Nephron (organoid): ENCODE results near the gene TRIM46.
A peak's percentile ranks its signal among the peaks of the same experiment; 100 is the strongest.

Experiments used
- H3K27ac Mint-ChIP-seq, 3 experiments: 2 replicates each; pipeline ENCODE4 v1.8.0; 2020; ENCODE audit warnings: mixed read lengths in 3 of 3, mild to moderate bottlenecking in 2 of 3, moderate library complexity in 1 of 3
- H3K27me3 Mint-ChIP-seq: 2 replicates; pipeline ENCODE4 v1.8.0; 2021; ENCODE audit warnings: low read depth, mild to moderate bottlenecking, moderate library complexity, mixed read lengths
- H3K36me3 Mint-ChIP-seq: 2 replicates; pipeline ENCODE4 v1.8.0; 2020; ENCODE audit warnings: low read depth, mixed read lengths
- H3K4me1 Mint-ChIP-seq: 2 replicates; pipeline ENCODE4 v1.8.0; 2020; ENCODE audit warnings: mixed read lengths
- H3K4me3 Mint-ChIP-seq, 3 experiments: 2 replicates each; pipeline ENCODE4 v1.8.0; 2020; ENCODE audit warnings: mild to moderate bottlenecking in 3 of 3, mixed read lengths in 3 of 3, moderate library complexity in 2 of 3
- H3K9me3 Mint-ChIP-seq: 2 replicates; pipeline ENCODE4 v1.8.0; 2020; ENCODE audit warnings: mixed read lengths
- TF ChIP-seq, protein P1 (sequence below), 3 experiments: fragments of 200-600 bp; sonication (generic); IDR thresholded peaks; one replicate each; pipeline ENCODE4 v1.5.0; 2021; ENCODE audit warnings: antibody characterized with exemption in 3 of 3; ENCODE audit not compliant: unreplicated experiment in 3 of 3

TRIM46 gene

DNA sequence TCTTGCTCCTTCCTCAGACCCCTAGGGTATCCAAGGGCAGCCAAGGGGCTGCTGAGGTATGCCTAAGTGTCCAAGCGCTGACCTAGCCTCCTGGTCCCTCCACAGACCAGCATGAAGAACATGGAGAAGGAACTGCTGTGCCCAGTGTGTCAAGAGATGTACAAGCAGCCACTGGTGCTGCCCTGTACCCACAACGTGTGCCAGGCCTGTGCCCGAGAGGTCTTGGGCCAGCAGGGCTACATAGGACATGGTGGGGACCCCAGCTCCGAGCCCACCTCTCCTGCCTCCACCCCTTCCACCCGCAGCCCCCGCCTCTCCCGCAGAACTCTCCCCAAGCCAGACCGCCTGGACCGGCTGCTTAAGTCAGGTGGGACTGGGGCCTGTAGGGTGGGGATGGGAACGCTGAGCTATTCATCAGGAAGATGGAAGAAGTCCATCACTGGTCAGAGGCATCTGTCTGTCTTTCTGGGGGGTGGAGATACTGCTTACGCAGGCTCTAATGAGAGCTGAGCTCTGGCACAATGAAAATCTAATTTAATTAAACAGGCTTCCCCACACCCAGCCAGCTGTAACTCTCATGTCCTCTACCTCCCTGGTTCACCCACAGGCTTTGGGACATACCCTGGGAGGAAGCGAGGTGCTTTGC, 1.8 kb downstream of the TRIM46 start:
- Mint-ChIP-seq H3K27ac (peak overlapping the region in 1 of 3 experiments; percentile 59), H3K27me3 (peaks cover 13% of the 10 kb centered on the region), H3K9me3 (no peaks in the 10 kb centered on the region), H3K4me3 (peak overlapping the region; percentile 78 to 98 (median 91)), H3K36me3 (peaks cover 6% of the 10 kb centered on the region), H3K4me1 (peaks cover 25% of the 10 kb centered on the region)
- TF ChIP-seq, protein P1, sequence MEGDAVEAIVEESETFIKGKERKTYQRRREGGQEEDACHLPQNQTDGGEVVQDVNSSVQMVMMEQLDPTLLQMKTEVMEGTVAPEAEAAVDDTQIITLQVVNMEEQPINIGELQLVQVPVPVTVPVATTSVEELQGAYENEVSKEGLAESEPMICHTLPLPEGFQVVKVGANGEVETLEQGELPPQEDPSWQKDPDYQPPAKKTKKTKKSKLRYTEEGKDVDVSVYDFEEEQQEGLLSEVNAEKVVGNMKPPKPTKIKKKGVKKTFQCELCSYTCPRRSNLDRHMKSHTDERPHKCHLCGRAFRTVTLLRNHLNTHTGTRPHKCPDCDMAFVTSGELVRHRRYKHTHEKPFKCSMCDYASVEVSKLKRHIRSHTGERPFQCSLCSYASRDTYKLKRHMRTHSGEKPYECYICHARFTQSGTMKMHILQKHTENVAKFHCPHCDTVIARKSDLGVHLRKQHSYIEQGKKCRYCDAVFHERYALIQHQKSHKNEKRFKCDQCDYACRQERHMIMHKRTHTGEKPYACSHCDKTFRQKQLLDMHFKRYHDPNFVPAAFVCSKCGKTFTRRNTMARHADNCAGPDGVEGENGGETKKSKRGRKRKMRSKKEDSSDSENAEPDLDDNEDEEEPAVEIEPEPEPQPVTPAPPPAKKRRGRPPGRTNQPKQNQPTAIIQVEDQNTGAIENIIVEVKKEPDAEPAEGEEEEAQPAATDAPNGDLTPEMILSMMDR (IDR thresholded peaks at IDR 0.05; ENCODE audit: unreplicated experiment in 3 of 3), result no peak

DNA sequence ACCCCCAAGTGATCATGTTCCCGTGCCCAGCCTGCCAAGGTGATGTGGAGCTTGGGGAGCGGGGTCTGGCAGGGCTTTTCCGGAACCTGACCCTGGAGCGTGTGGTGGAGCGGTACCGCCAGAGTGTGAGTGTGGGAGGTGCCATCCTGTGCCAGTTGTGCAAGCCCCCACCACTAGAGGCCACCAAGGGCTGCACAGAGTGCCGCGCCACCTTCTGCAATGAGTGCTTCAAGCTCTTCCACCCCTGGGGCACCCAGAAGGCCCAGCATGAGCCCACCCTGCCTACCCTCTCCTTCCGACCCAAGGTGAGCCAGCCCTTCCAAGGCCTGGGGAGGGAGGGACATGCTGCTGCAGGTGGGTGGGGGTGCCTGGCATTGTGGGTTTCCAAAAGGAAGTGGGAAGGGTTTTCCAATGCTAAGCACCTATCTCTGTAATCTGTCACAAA, 2.3 kb downstream of the TRIM46 start:
- Mint-ChIP-seq H3K36me3 (peaks cover 4% of the 10 kb centered on the region), H3K27ac (peak overlapping the region in 2 of 3 experiments; percentile 4 to 20), H3K4me1 (peaks cover 25% of the 10 kb centered on the region), H3K9me3 (no peaks in the 10 kb centered on the region), H3K4me3 (peak overlapping the region; percentile 62 to 74 (median 62)), H3K27me3 (peaks cover 13% of the 10 kb centered on the region)
- TF ChIP-seq, protein P1 (IDR thresholded peaks at IDR 0.05; ENCODE audit: unreplicated experiment in 3 of 3), result no peak

DNA sequence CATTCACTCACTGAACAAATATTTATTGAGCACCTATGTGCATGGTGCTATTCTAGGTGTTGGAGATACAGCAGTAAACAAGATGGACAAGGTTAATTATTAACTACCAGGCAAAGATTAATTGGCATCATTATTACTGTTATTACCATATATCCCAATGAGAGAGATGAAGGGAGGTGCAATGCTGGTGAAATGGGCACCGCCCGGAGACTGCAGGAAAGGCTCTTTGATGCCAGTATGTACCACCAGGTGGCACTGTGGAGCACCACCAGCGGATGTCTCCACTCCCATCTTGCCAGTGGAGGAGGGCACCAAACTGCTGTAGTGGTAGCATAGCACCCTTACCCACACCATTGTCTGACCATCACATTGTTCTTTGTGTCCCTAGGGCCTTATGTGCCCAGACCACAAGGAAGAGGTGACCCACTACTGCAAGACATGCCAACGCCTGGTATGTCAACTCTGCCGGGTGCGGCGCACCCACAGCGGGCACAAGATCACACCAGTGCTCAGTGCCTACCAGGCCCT, 3.0 kb downstream of the TRIM46 start:
- TF ChIP-seq, protein P1 (IDR thresholded peaks at IDR 0.05; ENCODE audit: unreplicated experiment in 3 of 3), result peak; percentile 87 to 91 (median 88)
- Mint-ChIP-seq H3K27ac (peak overlapping the region in 2 of 3 experiments; percentile 4 to 20), H3K27me3 (peaks cover 13% of the 10 kb centered on the region), H3K9me3 (no peaks in the 10 kb centered on the region), H3K4me1 (peaks cover 25% of the 10 kb centered on the region), H3K36me3 (peaks cover 4% of the 10 kb centered on the region), H3K4me3 (peak overlapping the region; percentile 62 to 74 (median 62))

DNA sequence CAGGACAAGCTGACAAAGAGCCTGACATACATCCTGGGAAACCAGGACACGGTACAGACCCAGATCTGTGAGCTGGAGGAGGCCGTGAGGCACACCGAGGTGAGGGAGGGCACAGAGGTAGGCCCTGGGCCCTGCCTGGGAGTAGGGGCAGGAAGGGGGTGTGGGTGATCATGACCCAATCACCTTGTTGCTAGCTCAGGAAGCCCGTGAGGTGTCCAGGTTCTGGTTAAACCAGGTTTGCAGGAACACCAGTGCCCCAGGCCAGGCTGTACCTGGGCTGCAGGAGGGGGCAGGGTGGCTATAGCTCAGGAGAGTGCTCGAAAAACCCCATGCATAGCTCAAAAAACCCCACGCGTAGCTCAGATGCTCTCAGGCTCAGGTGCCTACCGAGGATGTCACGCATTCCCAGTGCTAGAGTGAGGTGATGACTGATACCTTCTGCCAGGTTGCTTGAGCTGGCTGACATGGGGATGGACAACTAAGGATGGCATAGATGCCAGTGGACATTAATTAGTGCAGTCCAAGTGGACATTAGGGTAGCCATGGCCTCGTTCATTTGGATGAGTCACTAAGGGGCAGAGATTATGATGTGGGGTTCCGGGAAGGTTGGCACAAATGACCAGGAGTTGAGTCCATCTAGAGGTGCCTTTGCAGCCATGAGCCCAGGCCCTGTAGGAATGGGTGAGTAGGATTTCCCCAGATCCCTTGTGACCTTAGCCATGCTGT, 3.7 kb downstream of the TRIM46 start:
- H3K4me1 Mint-ChIP-seq, result peaks cover 19% of the 10 kb centered on the region
- no peak overlapping the region for H3K27ac Mint-ChIP-seq
- no peaks in the 10 kb centered on the region for H3K9me3 Mint-ChIP-seq
- H3K4me3 Mint-ChIP-seq, result no peak overlapping the region
- peaks cover 4% of the 10 kb centered on the region for H3K36me3 Mint-ChIP-seq
- TF ChIP-seq, protein P1 (IDR thresholded peaks at IDR 0.05; ENCODE audit: unreplicated experiment in 3 of 3), result no peak
- H3K27me3 Mint-ChIP-seq, result peaks cover 13% of the 10 kb centered on the region

DNA sequence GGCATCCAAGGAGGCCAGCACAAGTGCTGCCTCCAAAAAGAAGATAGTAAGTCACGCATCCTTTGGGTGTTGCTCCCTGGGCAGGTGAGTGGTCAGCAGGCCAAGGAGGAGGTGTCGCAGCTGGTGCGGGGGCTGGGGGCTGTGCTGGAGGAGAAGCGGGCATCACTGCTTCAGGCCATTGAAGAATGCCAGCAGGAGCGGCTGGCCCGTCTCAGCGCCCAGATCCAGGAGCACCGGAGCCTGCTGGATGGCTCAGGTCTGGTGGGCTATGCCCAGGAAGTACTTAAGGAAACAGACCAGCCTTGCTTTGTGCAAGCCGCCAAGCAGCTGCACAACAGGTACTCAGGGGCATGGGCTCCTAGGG, 4.3 kb downstream of the TRIM46 start:
- Mint-ChIP-seq H3K27ac (no peak overlapping the region), H3K9me3 (no peaks in the 10 kb centered on the region), H3K4me1 (peaks cover 18% of the 10 kb centered on the region), H3K27me3 (peaks cover 13% of the 10 kb centered on the region), H3K36me3 (peaks cover 4% of the 10 kb centered on the region), H3K4me3 (no peak overlapping the region)
- TF ChIP-seq, protein P1 (IDR thresholded peaks at IDR 0.05; ENCODE audit: unreplicated experiment in 3 of 3), result no peak
